ENCODE data around the gene RPL10A. TPM values are rescaled to one million over a fixed set of nuclear protein-coding genes. Genes with fewer than 3 reads are reported as not detected.

RPL10A gene
- total RNA-seq, 1 experiment from 2014 or later = 1,186 TPM

GRCh38 chr6:35491558-35492257 is 23.5 kb downstream of the RPL10A start:
- DNase-seq (ENCODE audit: low read depth) = no peak

- no peak for DNase-seq (ENCODE audit: low read depth)
Observed at GRCh38 chr6:35492258-35492973, 24.2 kb downstream of the RPL10A start.

GRCh38 chr6:35492974-35493284 is 24.7 kb downstream of the RPL10A start:
- no peak for DNase-seq (ENCODE audit: low read depth)

DNA sequence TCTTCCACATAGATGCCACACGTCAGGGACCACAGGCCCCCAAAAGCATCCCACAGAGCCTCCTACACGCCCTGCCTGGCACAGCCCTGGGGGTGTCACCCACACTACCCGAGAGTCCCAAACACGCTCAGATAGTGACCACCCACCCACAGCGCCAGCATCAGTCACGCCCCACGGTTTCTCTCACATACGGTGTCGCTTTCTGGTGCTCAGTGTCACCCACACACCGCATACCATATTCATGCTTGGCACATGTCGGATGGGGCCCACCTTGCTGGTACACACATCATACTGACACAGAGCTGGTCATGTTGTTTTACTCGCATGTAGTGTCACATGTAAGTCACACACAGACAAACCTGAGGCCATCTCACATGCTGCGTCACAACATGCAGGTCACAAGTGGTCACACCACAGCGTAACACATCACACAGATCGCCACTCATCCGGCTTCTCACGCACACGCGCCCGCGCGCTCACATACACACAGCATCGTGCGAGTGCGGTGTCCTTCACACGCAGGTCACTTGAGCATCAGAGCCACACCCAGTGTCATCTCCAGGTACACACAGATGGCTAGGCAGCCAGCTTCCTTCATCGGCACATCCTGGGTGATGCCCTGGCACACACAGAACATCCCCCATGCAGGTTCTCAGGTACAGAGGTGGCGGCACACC is 25.2 kb downstream of the RPL10A start:
- no peak for DNase-seq (ENCODE audit: low read depth)

GRCh38 chr6:35494161-35494563 is 26.0 kb downstream of the RPL10A start:
- peak; percentile 40 for DNase-seq (ENCODE audit: low read depth)

DNA sequence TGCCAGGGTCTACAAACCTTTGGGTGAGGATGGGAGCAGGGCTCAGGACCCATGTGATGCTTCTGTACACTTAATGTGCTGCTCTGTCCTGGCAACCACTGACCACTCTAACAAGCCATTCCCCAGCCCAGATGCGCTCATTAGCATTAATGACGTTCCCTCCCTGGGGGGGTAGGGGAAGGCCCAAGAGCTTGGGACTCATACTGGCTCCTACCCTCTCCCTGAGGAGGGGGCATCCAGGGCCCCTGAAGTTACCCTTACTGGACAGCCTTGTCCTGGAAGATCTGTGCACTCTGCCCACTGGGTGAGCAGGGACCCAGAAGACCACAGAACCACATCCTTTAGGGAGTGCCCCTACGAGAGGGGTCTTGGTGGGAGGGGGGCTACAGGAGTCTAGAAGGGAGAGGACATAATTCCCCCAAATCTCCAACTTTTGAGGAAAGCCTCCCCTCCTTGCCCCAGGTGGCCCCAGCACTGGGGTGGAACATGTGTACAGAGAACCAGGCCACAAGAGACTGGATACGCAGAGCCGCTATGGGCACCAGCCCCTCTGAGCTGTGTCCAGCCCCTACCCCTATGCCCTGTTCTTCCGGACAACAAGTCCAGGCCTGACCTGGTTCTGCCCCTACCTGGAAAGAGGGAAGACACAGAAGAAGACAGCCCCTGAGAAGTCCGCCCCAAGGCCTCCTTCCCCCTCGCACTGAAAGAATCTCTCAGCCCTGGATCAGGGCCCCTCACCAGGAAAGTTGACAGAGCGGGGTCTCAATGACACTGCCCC is 27.2 kb downstream of the RPL10A start:
- DNase-seq (ENCODE audit: low read depth) = no peak

DNA sequence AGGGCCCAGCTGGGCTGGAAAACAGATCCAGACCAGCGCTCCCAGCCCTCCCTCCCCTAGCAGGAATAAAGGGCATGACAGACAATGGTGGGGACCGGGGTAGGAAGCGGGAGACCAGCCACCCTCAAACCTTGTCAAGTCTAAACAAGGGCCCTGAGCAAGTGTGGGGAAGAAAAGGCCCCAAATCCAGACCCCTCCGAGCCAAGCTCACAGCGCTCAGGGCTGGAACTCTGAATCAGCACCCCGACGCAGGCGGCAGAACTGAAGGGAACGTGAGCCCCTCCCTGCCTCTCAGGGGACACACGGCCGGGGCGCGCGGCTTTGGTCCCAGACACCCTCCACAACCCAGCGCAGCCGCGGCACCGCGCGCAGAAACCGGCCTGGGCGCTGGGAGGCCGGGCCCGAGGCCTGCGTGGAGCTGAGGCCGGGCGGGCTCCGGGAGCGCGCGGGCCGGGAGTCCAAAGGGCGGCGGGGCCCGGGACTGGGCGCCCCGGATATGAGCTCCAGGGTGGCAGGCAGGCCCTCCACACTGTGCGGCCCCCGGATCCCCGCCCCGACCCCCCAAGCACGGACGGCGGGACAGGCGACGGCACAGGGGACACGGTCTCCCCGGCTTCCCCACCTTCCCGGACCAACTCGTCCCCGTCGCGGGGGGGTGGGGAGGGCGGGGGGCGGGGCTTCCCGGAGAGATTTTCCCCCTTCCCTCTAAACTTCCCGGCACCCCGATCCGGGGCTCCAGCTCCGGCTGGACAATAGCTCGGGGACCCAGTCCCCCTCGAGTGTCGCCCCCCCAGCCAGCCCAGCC is 28.0 kb downstream of the RPL10A start:
- peak; percentile 50 for DNase-seq (ENCODE audit: low read depth)

GRCh38 chr6:35496841-35497570 is 28.8 kb downstream of the RPL10A start, which contains the start of gene TEAD3:
Gene TEAD3 (minus strand): TSS chr6:35497079.
- DNase-seq (ENCODE audit: low read depth) = peak; percentile 75

DNA sequence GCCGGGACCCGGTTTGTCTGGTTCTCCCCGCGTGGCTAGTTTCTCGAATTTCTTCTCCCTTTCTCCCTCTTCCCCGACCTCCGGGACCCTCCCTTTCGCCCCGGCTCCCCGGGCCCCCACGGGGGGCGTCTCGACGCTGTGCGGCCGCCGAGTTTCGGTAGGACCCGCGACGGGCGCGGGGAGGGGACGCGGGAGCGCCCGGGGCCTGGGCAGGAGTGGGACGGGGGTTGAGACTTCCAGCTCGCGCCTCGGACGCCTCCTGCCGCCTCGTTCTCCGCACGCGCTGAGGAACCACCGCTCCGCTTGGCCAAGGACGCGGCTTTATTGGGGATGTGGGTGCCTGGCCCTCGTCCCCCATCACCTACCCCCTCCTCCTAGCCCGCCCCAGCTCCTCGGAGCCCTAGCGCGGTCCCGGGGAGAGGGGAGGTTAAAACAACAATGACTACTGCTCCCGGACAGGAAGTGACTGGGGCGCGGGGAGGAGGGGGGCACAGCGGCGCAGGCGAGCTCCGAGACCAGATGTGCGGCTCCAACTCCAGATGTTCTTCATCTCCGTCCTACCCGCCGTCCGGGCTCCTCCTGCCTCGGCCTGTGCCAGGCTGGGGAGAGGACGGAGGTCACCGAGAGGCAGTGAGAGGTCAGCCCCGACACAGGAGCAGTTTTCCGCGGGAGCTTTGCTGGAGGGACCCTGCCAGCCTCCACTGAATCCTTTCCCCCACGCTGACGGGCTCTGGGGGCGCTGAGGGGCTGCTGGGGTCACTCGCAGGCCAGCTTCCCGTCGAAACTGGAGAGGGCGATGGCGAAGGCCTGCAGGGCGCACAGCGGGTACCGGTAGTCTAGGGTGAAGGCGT is 29.6 kb downstream of the RPL10A start:
- DNase-seq (ENCODE audit: low read depth) = peak; percentile 73

DNA sequence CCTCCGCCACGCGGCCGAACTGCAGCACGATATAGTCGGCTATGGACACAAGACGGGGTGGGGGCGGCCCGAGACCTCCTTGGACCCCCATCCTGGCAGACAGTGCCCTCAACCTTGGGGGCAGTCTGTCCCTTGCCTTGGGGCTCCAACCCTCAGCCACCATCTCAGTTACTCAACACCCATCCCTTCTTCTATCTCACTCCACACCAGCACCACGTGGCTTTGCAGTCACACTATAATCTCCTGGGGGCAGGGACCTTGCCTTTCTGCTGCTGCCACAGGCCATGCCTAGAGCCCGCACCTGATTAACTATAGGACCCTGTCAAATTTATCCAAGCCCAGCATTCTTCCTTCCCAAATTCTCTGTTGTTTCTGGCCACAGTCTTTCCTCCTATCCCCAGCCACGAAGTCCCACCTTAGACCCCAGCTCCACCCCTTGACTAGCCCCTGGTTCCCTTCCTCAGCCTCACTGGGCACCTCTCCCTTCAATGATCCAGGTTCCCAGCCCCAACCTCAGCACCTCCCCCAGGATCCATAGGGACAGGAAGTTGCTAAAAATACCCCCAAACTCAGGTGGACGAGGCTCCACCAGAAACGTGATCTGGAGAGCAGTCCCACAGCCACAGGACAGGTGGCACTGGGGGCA is 30.3 kb downstream of the RPL10A start:
- DNase-seq (ENCODE audit: low read depth) = no peak

DNA sequence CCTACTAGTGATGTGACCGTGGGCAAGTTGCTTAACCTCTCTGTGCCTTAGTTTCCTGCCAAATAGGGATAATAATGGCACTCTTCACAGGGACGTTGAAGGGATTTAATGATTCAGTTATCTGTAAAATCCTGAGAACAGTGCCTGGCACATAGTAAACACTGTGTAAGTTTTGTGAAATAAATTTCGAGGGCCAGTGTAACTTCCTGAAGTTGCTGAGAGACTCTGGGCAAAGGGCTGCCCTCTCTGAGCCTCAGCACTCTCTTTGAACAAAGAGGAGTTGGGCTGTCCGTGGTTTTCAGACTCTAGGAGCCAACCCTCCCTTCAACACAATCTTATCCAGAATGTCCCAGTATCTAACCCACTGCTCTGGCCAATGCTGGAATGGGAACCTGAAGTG is 31.2 kb downstream of the RPL10A start:
- no peak for DNase-seq (ENCODE audit: low read depth)

DNA sequence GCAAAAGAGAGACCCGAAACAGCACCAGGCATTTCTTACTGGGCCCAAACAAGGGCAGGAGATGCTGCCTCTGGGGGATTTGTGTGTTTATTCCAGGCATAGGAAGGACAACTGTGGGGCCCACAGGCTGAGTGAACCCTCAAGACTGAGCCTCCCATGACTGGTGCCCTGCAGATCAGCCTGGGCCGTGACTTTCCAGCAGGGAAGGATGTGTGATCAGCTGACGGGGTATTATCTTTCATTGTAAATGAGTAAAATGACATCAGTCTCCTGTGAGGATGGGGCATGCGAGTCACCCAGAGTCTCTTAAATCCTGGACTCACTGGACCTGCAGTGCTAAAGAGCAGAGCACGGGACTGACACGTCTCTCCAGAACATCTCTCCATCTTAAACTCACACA is 32.6 kb downstream of the RPL10A start:
- peak; percentile 78 for DNase-seq (ENCODE audit: low read depth)

DNA sequence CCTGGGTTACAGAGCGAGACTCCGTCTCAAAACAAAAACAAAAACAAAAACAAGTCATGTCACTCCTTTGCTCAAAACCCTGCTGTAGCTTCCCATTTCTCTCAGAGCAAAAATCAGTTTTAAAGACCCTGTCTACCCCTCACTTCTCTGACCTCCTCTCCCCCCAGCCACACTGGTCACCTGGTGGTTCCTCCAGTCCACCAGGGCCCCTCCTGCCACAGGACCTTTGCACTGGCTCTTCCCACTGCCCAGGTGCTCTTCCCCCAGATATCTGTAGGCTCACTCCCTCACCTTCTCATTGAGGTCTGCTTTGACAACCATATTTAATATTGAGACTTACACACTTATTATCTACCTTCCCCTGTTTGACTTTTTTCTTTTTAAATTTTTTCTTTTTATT is 33.6 kb downstream of the RPL10A start:
- DNase-seq (ENCODE audit: low read depth) = no peak

DNA sequence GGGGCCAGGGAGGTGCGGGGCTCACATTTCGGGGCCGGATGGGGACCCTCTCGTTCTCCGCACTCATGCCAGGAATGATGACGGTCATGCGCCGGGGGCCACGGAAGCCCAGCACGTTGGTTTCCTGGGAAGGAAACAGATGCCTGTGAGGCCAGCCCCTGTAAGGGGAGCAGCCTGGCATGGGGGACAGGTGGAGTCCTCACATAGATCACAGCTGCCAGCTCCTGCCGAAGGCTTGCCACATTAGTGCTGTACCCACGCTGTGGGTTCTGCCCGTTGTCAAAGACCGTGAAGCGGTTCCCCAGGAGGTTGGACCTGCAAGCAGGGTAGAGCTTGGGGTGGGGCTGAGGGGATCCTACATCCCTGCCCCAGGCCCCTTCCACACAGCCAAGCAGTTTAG is 35.3 kb downstream of the RPL10A start:
- DNase-seq (ENCODE audit: low read depth) = peak; percentile 15

DNA sequence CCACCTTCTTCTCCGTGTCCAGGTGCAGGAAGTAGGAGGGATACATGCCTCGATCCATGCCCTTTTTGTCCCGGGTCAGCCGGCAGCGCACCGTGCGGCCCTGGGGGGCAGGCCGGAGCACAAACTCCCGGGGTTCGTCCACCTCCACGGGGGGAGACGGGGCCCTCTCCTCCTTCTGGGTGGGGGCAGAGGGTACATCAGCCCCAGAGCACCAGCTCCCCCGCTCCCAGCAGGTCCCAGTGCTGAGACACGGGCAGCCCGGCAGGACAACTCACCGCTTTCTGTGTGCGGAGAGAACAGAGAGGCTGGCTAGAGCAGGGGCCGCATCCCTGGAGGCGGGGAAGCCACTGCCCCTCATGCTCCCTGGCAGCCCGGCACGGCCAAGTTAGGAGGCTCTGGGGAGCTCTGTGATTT is 37.8 kb downstream of the RPL10A start:
- no peak for DNase-seq (ENCODE audit: low read depth)

GRCh38 chr6:35506536-35506935 is 38.3 kb downstream of the RPL10A start:
- DNase-seq (ENCODE audit: low read depth) = no peak

- DNase-seq (ENCODE audit: low read depth) = no peak
Observed at GRCh38 chr6:35507221-35507620, 39.0 kb downstream of the RPL10A start.

GRCh38 chr6:35508027-35508426 is 39.8 kb downstream of the RPL10A start:
- DNase-seq (ENCODE audit: low read depth) = no peak

GRCh38 chr6:35508542-35508941 is 40.3 kb downstream of the RPL10A start:
- DNase-seq (ENCODE audit: low read depth) = no peak
